ENCODE measurements around the gene ASIC2.

The ASIC2 gene

DNA sequence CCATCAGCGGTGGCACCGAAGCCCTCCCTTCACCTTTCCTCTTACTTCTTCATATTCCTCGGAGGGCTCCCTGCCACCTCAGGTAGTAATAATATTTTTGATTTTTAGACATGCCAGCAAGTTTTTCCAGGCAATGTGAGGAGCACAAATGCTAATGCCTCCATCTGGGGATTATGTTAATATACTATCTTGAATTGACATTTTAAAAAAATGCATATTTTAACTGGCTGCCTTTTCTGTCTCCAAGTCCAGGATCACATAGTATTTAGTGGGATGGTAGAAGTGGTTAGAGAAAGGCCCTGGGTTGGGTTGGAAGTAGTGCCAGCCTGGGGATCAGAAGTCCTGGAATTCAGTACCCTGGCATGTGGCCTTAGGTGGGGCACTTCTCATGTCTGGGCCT, 154.5 kb downstream of the ASIC2 start:
- Histone ChIP-seq H3F3A (ENCODE audit: insufficient read depth, low read length) (no peaks in the 10 kb centered on the region), H3K4me2 (ENCODE audit: low read length) (no peak overlapping the region), H2AFZ (ENCODE audit: low read length) (no peak overlapping the region), H3K36me3 (ENCODE audit: insufficient read depth, low read length) (no peaks in the 10 kb centered on the region), H3K4me3 (ENCODE audit: low read depth, low read length, poor library complexity, severe bottlenecking) (no peak overlapping the region), H3K79me2 (ENCODE audit: insufficient read depth, low read length) (no peaks in the 10 kb centered on the region), H3K27me3 (ENCODE audit: insufficient read depth, low read length) (no peaks in the 10 kb centered on the region), H3K4me1 (ENCODE audit: insufficient read depth, low read length, severe bottlenecking) (no peaks in the 10 kb centered on the region), H3K9ac (ENCODE audit: low read length) (no peak overlapping the region), H3K9me3 (ENCODE audit: low read length) (no peaks in the 10 kb centered on the region), H3K27ac (ENCODE audit: low read depth, low read length, poor library complexity, severe bottlenecking) (no peak overlapping the region), H4K20me1 (ENCODE audit: insufficient read depth, low read length) (no peaks in the 10 kb centered on the region), H3K9me2 (ENCODE audit: low read depth, low read length) (no peaks in the 10 kb centered on the region)
- no peak for TF ChIP-seq EZH2 (IDR thresholded peaks at IDR 0.05; ENCODE audit: borderline replicate concordance, low read length)
- TF ChIP-seq, protein P1, sequence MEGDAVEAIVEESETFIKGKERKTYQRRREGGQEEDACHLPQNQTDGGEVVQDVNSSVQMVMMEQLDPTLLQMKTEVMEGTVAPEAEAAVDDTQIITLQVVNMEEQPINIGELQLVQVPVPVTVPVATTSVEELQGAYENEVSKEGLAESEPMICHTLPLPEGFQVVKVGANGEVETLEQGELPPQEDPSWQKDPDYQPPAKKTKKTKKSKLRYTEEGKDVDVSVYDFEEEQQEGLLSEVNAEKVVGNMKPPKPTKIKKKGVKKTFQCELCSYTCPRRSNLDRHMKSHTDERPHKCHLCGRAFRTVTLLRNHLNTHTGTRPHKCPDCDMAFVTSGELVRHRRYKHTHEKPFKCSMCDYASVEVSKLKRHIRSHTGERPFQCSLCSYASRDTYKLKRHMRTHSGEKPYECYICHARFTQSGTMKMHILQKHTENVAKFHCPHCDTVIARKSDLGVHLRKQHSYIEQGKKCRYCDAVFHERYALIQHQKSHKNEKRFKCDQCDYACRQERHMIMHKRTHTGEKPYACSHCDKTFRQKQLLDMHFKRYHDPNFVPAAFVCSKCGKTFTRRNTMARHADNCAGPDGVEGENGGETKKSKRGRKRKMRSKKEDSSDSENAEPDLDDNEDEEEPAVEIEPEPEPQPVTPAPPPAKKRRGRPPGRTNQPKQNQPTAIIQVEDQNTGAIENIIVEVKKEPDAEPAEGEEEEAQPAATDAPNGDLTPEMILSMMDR (IDR thresholded peaks at IDR 0.05; ENCODE audit: low read length): no peak

- no peaks in the 10 kb centered on the region for H3K4me1 ChIP-seq (ENCODE audit: insufficient read depth, low read length, severe bottlenecking)
- no peak for TF ChIP-seq EZH2 (IDR thresholded peaks at IDR 0.05; ENCODE audit: borderline replicate concordance, low read length)
- TF ChIP-seq, protein P1 (IDR thresholded peaks at IDR 0.05; ENCODE audit: low read length): no peak
- H3F3A ChIP-seq (ENCODE audit: insufficient read depth, low read length): no peaks in the 10 kb centered on the region
- no peak overlapping the region for H3K4me3 ChIP-seq (ENCODE audit: low read depth, low read length, poor library complexity, severe bottlenecking)
- H4K20me1 ChIP-seq (ENCODE audit: insufficient read depth, low read length): no peaks in the 10 kb centered on the region
- H2AFZ ChIP-seq (ENCODE audit: low read length): no peak overlapping the region
- no peak overlapping the region for H3K4me2 ChIP-seq (ENCODE audit: low read length)
- H3K27me3 ChIP-seq (ENCODE audit: insufficient read depth, low read length): no peaks in the 10 kb centered on the region
- H3K27ac ChIP-seq (ENCODE audit: low read depth, low read length, poor library complexity, severe bottlenecking): no peak overlapping the region
- H3K36me3 ChIP-seq (ENCODE audit: insufficient read depth, low read length): no peaks in the 10 kb centered on the region
- H3K79me2 ChIP-seq (ENCODE audit: insufficient read depth, low read length): no peaks in the 10 kb centered on the region
- no peaks in the 10 kb centered on the region for H3K9me3 ChIP-seq (ENCODE audit: low read length)
- no peaks in the 10 kb centered on the region for H3K9me2 ChIP-seq (ENCODE audit: low read depth, low read length)
- H3K9ac ChIP-seq (ENCODE audit: low read length): no peak overlapping the region
Observed at GRCh38 chr17:33137426-33137825, 155.7 kb downstream of the ASIC2 start.

DNA sequence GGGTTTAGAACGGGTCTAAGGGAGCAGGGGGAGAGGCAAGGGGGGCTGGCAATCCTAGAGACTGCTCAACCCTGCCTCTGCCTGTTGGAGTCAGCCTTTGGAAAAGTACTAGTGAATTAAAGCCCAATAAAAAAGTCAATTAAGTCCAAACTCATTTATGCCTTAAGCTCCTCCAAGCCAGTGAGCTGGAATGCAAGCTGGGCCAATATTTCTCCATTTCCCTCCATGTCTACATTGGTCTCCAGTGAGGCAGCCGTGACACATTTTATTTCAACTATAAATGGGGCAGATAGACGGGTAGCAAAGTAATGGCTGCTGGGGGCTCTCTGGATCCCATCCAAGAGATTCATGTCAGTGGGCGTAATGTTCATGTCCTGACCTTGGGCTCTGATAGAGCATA, 157.4 kb downstream of the ASIC2 start:
- H3K9ac ChIP-seq (ENCODE audit: low read length): no peak overlapping the region
- H3K4me3 ChIP-seq (ENCODE audit: low read depth, low read length, poor library complexity, severe bottlenecking): no peak overlapping the region
- H3K9me3 ChIP-seq (ENCODE audit: low read length): no peaks in the 10 kb centered on the region
- no peak overlapping the region for H3K4me2 ChIP-seq (ENCODE audit: low read length)
- no peaks in the 10 kb centered on the region for H3K79me2 ChIP-seq (ENCODE audit: insufficient read depth, low read length)
- H3K27me3 ChIP-seq (ENCODE audit: insufficient read depth, low read length): no peaks in the 10 kb centered on the region
- no peak overlapping the region for H2AFZ ChIP-seq (ENCODE audit: low read length)
- H3K27ac ChIP-seq (ENCODE audit: low read depth, low read length, poor library complexity, severe bottlenecking): no peak overlapping the region
- H3F3A ChIP-seq (ENCODE audit: insufficient read depth, low read length): no peaks in the 10 kb centered on the region
- no peaks in the 10 kb centered on the region for H3K36me3 ChIP-seq (ENCODE audit: insufficient read depth, low read length)
- no peaks in the 10 kb centered on the region for H4K20me1 ChIP-seq (ENCODE audit: insufficient read depth, low read length)
- no peaks in the 10 kb centered on the region for H3K9me2 ChIP-seq (ENCODE audit: low read depth, low read length)
- H3K4me1 ChIP-seq (ENCODE audit: insufficient read depth, low read length, severe bottlenecking): no peaks in the 10 kb centered on the region
- TF ChIP-seq EZH2 (IDR thresholded peaks at IDR 0.05; ENCODE audit: borderline replicate concordance, low read length): no peak
- TF ChIP-seq, protein P1 (IDR thresholded peaks at IDR 0.05; ENCODE audit: low read length): no peak

All from OCI-LY1 (cell line).